DMS153 treated with DMSO at 0.1 percent for 48 hours (cell line): ENCODE measurements around the gene IL15RA.
"Not testable (repeated sequence)": the region's sequence is repeated elsewhere in the genome, so short reads cannot be mapped to it uniquely, and the experiment has no call there.

Experiments used
- DNase-seq: peaks from one replicate; lab custom pipeline; 2025; ENCODE audit not compliant: unreplicated experiment; lab: John Stamatoyannopoulos, UW

IL15RA gene

GRCh38 chr10:5951721-5952407 lies 25.5 kb downstream of the IL15RA start:
- no peak for DNase-seq

- DNase-seq = no peak
Measured at GRCh38 chr10:5951167-5951711, 26.1 kb downstream of the IL15RA start.

- DNase-seq = no peak
Measured at GRCh38 chr10:5949009-5949759, 28.2 kb downstream of the IL15RA start.

- DNase-seq = no peak
Measured at GRCh38 chr10:5948208-5948585, 29.1 kb downstream of the IL15RA start.

- DNase-seq = no peak
Measured at GRCh38 chr10:5947471-5948207, 29.7 kb downstream of the IL15RA start.

- no peak for DNase-seq
Measured at GRCh38 chr10:5946786-5947185, 30.6 kb downstream of the IL15RA start.

- not testable (repeated sequence) for DNase-seq
Measured at GRCh38 chr10:5946419-5946775, 30.9 kb downstream of the IL15RA start.

- no peak for DNase-seq
Measured at GRCh38 chr10:5945561-5946418, 31.6 kb downstream of the IL15RA start.

GRCh38 chr10:5945190-5945509 lies 32.2 kb downstream of the IL15RA start:
- DNase-seq = no peak

GRCh38 chr10:5944389-5945189 lies 32.8 kb downstream of the IL15RA start:
- no peak for DNase-seq

- DNase-seq = no peak
Measured at GRCh38 chr10:5943536-5943935, 33.8 kb downstream of the IL15RA start.

- no peak for DNase-seq
Measured at GRCh38 chr10:5942474-5942873, 34.9 kb downstream of the IL15RA start.

GRCh38 chr10:5942001-5942400 lies 35.3 kb downstream of the IL15RA start:
- no peak for DNase-seq

- DNase-seq = no peak
Measured at GRCh38 chr10:5941579-5941978, 35.8 kb downstream of the IL15RA start.

- DNase-seq = no peak
Measured at GRCh38 chr10:5940807-5941218, 36.5 kb downstream of the IL15RA start.

GRCh38 chr10:5938291-5938690 lies 39.1 kb downstream of the IL15RA start:
- no peak for DNase-seq

GRCh38 chr10:5937016-5937415 lies 40.3 kb downstream of the IL15RA start:
- DNase-seq = no peak

GRCh38 chr10:5935628-5936027 lies 41.7 kb downstream of the IL15RA start:
- no peak for DNase-seq

- DNase-seq = no peak
Measured at GRCh38 chr10:5933909-5934546, 43.3 kb downstream of the IL15RA start.

GRCh38 chr10:5932345-5932744 lies 45.0 kb downstream of the IL15RA start:
- DNase-seq = no peak
